ENCODE measurements around the gene SLC25A12.

DNA sequence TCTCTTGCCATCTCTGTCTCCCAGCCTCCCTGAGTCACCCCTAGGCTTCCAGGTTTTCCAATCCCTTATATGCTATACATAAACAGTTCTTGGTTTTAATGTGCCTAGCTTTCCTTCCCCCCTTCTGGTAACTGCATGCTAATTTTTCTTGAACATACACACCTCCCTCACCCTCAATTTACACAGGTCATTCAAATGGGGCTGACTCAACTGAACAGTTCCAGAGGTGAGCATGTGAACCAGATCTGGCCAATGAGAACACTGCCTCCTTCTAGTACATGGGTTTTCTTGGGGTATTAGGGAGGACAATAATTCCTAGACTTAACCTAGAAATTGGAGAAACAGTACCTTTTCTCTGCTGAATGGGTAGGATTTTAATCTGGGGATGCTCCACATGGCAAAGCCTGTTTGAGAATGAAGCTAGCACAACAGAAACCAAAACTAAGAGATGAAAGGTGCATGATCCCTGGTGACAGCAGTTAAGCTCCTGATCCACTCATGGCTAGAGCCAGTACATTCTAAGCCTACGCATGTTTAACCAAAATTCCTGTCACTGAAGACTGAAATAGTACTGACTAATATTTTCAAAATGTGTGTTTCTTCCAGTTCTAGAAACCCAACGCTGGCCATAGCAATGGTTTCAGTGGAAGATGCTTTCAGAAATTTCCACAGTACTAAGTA, 11.8 kb downstream of the SLC25A12 start:
- TF ChIP-seq, protein P1, sequence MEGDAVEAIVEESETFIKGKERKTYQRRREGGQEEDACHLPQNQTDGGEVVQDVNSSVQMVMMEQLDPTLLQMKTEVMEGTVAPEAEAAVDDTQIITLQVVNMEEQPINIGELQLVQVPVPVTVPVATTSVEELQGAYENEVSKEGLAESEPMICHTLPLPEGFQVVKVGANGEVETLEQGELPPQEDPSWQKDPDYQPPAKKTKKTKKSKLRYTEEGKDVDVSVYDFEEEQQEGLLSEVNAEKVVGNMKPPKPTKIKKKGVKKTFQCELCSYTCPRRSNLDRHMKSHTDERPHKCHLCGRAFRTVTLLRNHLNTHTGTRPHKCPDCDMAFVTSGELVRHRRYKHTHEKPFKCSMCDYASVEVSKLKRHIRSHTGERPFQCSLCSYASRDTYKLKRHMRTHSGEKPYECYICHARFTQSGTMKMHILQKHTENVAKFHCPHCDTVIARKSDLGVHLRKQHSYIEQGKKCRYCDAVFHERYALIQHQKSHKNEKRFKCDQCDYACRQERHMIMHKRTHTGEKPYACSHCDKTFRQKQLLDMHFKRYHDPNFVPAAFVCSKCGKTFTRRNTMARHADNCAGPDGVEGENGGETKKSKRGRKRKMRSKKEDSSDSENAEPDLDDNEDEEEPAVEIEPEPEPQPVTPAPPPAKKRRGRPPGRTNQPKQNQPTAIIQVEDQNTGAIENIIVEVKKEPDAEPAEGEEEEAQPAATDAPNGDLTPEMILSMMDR (IDR thresholded peaks at IDR 0.05; ENCODE audit: low read length) = no peak
- TF ChIP-seq EZH2 (IDR thresholded peaks at IDR 0.05; ENCODE audit: borderline replicate concordance, low read length) = no peak

All from OCI-LY1 (cell line).